PC-9 (cell line): ENCODE results near the gene TMEM200B.

Experiments
- EZH2 ChIP-seq: fragments of 200-600 bp; sonication (generic); IDR thresholded peaks from 2 replicates; pipeline ENCODE4 v1.8.0; 2017; ENCODE audit warnings: antibody characterized with exemption, low read depth
- TF ChIP-seq, protein P1 (sequence below): fragments of 200-600 bp; sonication (generic); conservative IDR thresholded peaks from 2 replicates; pipeline ENCODE4 v1.6.1; 2017; ENCODE audit warnings: mixed run types, antibody characterized with exemption, mild to moderate bottlenecking, moderate library complexity

DNA sequence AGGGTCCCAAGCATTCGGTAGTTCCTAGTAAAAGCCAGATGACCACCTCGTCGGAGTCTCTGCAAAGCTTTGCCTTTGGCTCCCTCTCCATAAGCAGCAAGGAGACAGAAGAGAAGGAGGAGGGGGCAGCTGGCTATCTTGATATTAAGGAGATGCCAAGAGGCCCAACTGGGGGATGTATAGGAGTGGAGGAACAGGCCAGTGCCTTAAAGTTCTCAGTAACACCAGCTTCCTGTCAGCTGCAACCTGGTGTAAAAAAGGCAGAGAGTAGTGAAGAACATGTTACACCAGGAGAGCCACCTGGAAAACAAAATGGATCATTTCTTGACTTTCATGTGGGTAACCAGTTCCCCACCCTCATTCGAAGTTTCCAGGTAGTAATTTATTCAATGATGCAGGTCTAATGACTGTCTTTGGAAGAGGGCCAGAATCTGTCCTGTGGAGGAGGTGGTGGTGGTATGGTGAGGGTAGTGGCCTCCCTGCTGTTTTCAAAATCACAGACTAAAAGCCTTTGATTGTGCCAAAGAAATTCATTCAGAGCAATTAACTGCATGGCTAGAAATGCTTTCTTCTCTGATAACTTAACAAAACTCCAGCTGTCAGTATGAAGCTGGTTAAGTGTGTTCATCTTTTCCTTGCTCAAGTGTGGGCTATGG is 27.3 kb downstream of the TMEM200B start:
- TF ChIP-seq, protein P1, sequence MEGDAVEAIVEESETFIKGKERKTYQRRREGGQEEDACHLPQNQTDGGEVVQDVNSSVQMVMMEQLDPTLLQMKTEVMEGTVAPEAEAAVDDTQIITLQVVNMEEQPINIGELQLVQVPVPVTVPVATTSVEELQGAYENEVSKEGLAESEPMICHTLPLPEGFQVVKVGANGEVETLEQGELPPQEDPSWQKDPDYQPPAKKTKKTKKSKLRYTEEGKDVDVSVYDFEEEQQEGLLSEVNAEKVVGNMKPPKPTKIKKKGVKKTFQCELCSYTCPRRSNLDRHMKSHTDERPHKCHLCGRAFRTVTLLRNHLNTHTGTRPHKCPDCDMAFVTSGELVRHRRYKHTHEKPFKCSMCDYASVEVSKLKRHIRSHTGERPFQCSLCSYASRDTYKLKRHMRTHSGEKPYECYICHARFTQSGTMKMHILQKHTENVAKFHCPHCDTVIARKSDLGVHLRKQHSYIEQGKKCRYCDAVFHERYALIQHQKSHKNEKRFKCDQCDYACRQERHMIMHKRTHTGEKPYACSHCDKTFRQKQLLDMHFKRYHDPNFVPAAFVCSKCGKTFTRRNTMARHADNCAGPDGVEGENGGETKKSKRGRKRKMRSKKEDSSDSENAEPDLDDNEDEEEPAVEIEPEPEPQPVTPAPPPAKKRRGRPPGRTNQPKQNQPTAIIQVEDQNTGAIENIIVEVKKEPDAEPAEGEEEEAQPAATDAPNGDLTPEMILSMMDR: no peak
- no peak for TF ChIP-seq EZH2
